ENCODE measurements around the gene CARS2.
A peak's percentile ranks its signal among the peaks of the same experiment; 100 is the strongest.
"Not testable (repeated sequence)": the region's sequence is repeated elsewhere in the genome, so short reads cannot be mapped to it uniquely, and the experiment has no call there.

Gene CARS2, protein sequence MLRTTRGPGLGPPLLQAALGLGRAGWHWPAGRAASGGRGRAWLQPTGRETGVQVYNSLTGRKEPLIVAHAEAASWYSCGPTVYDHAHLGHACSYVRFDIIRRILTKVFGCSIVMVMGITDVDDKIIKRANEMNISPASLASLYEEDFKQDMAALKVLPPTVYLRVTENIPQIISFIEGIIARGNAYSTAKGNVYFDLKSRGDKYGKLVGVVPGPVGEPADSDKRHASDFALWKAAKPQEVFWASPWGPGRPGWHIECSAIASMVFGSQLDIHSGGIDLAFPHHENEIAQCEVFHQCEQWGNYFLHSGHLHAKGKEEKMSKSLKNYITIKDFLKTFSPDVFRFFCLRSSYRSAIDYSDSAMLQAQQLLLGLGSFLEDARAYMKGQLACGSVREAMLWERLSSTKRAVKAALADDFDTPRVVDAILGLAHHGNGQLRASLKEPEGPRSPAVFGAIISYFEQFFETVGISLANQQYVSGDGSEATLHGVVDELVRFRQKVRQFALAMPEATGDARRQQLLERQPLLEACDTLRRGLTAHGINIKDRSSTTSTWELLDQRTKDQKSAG
- 59.2 to 103 (median 82.9) reads per million in 9 experiments for total RNA-seq

DNA sequence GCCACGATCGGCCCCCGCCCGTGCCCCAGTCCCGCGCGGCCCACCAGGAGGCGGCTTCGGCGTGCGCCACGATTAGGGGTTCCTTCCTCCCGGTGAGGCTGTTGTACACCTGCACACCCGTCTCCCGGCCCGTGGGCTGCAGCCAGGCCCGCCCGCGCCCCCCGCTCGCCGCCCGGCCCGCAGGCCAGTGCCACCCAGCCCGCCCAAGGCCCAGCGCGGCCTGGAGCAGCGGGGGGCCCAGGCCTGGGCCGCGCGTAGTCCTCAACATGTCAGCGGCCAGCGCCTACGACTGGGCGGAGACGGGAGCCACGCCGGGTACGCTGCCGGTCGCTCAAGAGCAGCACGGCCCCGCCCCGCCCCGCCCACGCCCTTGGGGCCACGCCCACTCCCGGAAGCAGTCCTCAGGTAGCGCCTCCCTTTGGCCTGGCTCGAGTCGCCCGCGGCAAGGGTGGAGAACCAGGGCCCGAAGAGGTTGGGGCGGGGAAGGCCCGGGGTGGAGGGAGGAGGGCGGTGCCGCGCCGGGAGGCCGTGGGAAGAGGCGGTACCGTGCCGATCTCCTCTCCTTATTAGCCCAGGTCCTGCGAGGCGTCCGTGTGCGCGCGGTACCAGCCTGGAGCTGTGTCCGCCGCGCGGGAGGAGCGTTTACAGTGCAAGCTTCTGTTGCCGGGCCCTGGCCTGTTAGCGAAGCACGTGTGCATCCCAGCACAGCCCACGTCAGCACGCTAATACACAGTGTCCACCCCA, at the start of gene CARS2:
TSS of gene CARS2 (minus strand) at position 291 of the 744 bp plus-strand sequence. CDS start at position 268, 23 bp downstream.
- peak; percentile 88 for ATAC-seq (replicated peaks)
- Mint-ChIP-seq H3K4me1 (ENCODE audit: low read depth in 2 of 2) (peaks cover 23 to 24% of the 10 kb centered on the region in 2 donors), H3K4me3 (peak within 1 kb of the TSS; percentile 88 to 90), H3K9me3 (no peaks in the 10 kb centered on the region), H3K27ac (peak within 1 kb of the TSS; percentile 72 to 78), H3K27me3 (no peaks in the 10 kb centered on the region), H3K36me3 (ENCODE audit: insufficient read depth) (peaks cover 14% of the 10 kb centered on the region)
- DNase-seq: peak; percentile 74 to 79 (median 78)

DNA sequence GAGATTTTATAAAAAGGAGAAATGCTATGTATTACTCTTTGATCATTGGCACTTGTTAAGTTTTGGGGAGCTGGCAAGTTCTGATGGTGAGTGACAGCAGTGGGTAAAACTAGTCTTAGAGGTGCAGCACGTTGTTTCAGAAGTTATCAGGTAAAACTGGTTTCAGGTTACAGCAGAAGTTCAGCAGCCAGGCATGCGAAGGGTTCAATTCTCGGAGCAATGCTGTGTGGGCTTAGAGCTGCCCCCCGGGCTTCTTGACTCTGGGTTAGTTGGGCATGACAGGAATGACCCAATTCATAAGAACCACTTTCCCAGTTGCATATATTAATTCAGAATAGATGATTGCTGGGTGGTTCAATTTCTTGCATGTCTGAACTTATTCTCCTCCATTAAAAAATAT, 42.4 kb upstream of the CARS2 start:
- DNase-seq (no peak), ATAC-seq (replicated peaks) (no peak)
- Mint-ChIP-seq H3K36me3 (ENCODE audit: insufficient read depth) (no peaks in the 10 kb centered on the region), H3K27ac (no peak overlapping the region), H3K9me3 (peaks cover 1 to 11% of the 10 kb centered on the region in 2 donors), H3K4me1 (ENCODE audit: low read depth in 2 of 2) (no peaks in the 10 kb centered on the region), H3K4me3 (no peak overlapping the region), H3K27me3 (no peaks in the 10 kb centered on the region)

DNA sequence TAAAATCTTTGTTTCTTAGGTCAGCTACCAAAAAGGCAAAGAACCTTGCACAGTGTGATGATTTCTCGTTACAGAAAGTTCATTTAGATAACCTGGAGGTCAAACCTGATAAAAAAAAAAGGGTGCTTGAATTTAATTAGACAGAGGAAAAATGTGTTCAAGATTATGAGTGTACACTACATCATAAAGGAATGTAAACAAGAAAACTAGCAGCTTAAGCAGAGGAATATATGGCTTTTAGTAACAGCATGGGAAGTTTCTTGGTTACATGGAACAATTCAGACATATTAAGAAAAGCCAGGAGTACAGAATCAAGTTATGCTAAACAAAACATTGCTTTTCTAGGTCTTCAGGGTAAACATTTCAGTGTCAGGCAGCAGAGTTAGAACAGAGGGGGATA, 40.5 kb upstream of the CARS2 start:
- Mint-ChIP-seq H3K36me3 (ENCODE audit: insufficient read depth) (no peaks in the 10 kb centered on the region), H3K27me3 (no peaks in the 10 kb centered on the region), H3K9me3 (peaks cover 1 to 13% of the 10 kb centered on the region in 2 donors), H3K4me3 (no peak overlapping the region), H3K4me1 (ENCODE audit: low read depth in 2 of 2) (no peaks in the 10 kb centered on the region), H3K27ac (no peak overlapping the region)
- ATAC-seq (replicated peaks): no peak
- DNase-seq: no peak

DNA sequence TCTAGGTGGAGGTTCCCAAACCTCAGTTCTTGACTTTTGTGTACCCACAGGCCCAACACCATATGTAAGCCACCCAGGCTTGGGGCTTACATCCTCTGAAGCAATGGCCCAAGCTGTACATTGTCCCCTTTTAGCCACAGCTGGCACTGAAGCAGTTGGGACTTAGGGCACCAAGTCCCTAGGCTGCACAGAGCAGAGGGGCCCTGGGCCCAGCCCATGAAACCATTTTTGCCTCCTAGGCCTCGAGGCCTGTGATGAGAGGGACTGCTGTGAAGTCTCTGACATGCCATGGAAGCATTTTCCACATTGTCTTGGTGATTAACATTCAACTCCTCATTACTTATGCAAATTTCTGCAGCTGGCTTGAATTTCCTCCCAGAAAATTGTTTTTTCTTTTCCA, 37.8 kb upstream of the CARS2 start:
- no peak for ATAC-seq (replicated peaks)
- Mint-ChIP-seq H3K27me3 (no peaks in the 10 kb centered on the region), H3K4me1 (ENCODE audit: low read depth in 2 of 2) (peaks cover 0 to 1% of the 10 kb centered on the region in 2 donors), H3K4me3 (no peak overlapping the region), H3K9me3 (peaks cover 0 to 13% of the 10 kb centered on the region in 2 donors), H3K36me3 (ENCODE audit: insufficient read depth) (no peaks in the 10 kb centered on the region), H3K27ac (no peak overlapping the region)
- DNase-seq: no peak

DNA sequence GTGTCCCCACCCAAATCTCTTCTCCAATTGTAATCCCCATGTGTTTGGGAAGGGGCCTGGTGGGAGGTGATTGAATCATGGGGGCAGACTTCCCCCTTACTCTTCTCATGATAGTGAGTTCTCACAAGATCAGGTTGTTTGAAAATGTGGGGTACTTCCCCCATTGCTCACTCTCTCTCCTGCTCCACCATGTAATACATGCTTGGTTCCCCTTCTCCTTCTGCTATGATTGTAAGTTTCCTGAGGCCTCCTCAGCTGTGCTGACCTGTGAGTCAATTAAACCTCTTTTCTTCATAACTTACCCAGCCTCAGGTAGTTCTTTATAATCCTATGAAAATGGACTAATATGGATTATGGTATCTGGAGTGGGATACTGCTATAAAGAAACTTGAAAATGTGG, 31.6 kb upstream of the CARS2 start:
- Mint-ChIP-seq H3K36me3 (ENCODE audit: insufficient read depth) (no peaks in the 10 kb centered on the region), H3K27ac (no peak overlapping the region), H3K4me3 (no peak overlapping the region), H3K9me3 (no peaks in the 10 kb centered on the region), H3K4me1 (ENCODE audit: low read depth in 2 of 2) (peaks cover 0 to 1% of the 10 kb centered on the region in 2 donors), H3K27me3 (peaks cover 0 to 8% of the 10 kb centered on the region in 2 donors)
- ATAC-seq (replicated peaks): no peak
- no peak for DNase-seq

DNA sequence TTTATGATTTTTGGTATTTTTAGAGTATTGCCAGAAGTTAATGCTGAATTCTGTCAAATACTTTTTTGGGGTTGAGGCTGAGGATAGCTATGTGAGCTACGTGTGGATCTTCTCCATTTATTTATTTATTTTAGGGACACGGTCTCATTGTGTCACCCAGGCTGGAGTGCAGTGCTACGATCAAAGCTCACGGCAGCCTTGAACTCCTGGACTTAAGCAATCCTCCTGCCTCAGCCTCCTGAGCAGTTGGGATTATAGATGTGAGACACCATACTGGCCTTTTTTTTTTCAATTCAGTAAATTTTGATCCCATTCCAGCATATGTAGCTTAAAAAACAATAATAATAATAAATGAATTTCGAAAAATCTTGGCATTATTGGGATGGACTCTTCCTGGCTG, 28.6 kb upstream of the CARS2 start:
- ATAC-seq (replicated peaks) (no peak), DNase-seq (no peak)
- H3K9me3 Mint-ChIP-seq: no peaks in the 10 kb centered on the region
- no peak overlapping the region for H3K4me3 Mint-ChIP-seq
- peaks cover 0 to under 1% of the 10 kb centered on the region in 2 donors for H3K4me1 Mint-ChIP-seq (ENCODE audit: low read depth in 2 of 2)
- no peaks in the 10 kb centered on the region for H3K36me3 Mint-ChIP-seq (ENCODE audit: insufficient read depth)
- H3K27ac Mint-ChIP-seq: peak overlapping the region; percentile 15 to 16
- peaks cover 0 to 8% of the 10 kb centered on the region in 2 donors for H3K27me3 Mint-ChIP-seq

DNA sequence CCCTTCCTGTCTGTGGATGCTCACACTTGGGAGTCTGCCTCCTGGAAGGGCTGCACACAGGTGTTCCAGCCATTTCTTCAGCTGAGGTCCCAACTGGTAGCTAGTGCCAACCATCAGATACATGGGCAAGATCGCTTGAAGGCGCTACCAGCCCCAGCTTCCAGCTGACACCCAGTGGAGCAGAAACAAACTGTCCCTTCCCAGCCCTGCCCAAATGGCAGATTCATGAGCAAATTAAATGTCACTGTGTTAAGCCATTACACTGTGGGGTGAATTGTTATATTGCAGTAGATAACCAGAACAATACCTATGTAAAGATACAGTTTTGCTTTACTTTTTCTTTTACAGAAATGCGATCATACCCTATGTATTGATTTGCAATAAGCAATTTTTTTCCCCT, 25.2 kb upstream of the CARS2 start:
- H3K27ac Mint-ChIP-seq: no peak overlapping the region
- no peaks in the 10 kb centered on the region for H3K27me3 Mint-ChIP-seq
- peaks cover 4% of the 10 kb centered on the region for H3K36me3 Mint-ChIP-seq (ENCODE audit: insufficient read depth)
- H3K9me3 Mint-ChIP-seq: no peaks in the 10 kb centered on the region
- H3K4me1 Mint-ChIP-seq (ENCODE audit: low read depth in 2 of 2): peaks cover 15 to 16% of the 10 kb centered on the region in 2 donors
- DNase-seq: no peak
- H3K4me3 Mint-ChIP-seq: no peak overlapping the region
- no peak for ATAC-seq (replicated peaks)

DNA sequence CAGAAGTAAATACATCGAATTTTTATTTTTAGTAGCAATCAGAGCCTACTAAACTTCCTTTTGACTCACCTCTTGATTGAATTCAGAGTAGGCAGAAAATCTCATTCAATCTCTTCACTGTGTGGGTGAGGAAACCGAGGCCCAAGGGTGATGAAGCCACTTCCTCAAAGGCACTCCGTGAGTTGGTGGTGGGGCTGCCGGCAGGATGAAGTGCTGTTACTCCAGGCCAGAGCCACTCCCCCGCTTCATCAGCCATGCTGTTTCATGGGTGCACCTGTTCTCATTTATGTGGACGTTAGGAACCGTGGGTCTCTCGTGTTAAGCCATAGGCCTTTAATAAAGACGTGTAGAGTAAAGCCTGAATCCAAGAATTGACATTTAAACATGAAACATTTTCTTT, 20.8 kb upstream of the CARS2 start:
- peak; percentile 97 for ATAC-seq (replicated peaks)
- peak overlapping the region in 1 of 2 donors; percentile 30 for H3K27ac Mint-ChIP-seq
- H3K27me3 Mint-ChIP-seq: no peaks in the 10 kb centered on the region

DNA sequence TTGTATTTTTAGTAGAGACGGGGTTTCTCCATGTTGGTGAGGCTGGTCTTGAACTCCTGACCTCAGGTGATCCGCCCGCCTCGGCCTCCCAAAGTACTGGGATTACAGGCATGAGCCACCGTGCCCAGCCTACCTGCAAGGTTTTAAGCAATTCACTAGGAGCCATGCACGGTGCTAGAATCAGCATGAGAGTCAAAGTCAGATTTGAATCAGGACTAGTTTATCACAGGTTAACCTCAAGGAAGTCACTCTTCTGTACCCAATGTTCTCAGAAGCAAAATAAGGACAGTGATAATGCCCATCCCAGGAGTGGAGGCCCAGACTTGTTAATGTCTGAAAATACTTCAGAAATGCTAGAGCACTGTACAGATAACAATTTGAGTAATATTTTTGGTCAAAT, 20.2 kb upstream of the CARS2 start:
- H3K9me3 Mint-ChIP-seq; H3K36me3 Mint-ChIP-seq (ENCODE audit: insufficient read depth); DNase-seq; H3K27me3 Mint-ChIP-seq: not testable (repeated sequence)
- Mint-ChIP-seq H3K27ac (peak overlapping the region in 1 of 2 donors; percentile 30), H3K4me3 (peak overlapping the region; percentile 56 to 73), H3K4me1 (ENCODE audit: low read depth in 2 of 2) (peaks cover 21 to 23% of the 10 kb centered on the region in 2 donors)
- ATAC-seq (replicated peaks): peak; percentile 57

More for the DNA sequence above, 20.8 kb upstream of the CARS2 start:
- peak; percentile 56 to 61 (median 57) for DNase-seq
- peaks cover 4% of the 10 kb centered on the region for H3K36me3 Mint-ChIP-seq (ENCODE audit: insufficient read depth)
- peaks cover 21 to 23% of the 10 kb centered on the region in 2 donors for H3K4me1 Mint-ChIP-seq (ENCODE audit: low read depth in 2 of 2)
- no peaks in the 10 kb centered on the region for H3K9me3 Mint-ChIP-seq
- H3K4me3 Mint-ChIP-seq: peak overlapping the region; percentile 56 to 73

DNA sequence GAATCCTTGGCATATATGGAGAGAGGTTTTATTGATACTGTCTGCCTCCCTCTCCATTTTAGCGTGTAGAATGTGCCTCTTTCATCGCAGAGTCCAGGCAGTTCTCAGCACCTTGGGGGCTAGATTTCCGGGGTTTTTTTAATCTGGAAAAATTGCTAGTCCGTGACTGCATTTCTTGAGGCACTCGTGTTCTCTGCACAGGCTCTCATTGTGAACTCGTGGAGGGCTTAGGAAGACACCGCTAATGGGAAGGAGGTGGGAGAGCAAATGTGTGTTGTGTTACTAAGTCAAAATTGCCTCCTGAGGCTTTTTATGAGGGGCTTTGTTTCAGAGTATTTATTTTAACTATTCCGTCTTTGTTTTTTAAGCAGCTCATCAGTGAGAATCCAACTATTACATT, 17.7 kb upstream of the CARS2 start:
- Mint-ChIP-seq H3K4me3 (no peak overlapping the region), H3K4me1 (ENCODE audit: low read depth in 2 of 2) (peaks cover 21 to 23% of the 10 kb centered on the region in 2 donors)
- ATAC-seq (replicated peaks): no peak

DNA sequence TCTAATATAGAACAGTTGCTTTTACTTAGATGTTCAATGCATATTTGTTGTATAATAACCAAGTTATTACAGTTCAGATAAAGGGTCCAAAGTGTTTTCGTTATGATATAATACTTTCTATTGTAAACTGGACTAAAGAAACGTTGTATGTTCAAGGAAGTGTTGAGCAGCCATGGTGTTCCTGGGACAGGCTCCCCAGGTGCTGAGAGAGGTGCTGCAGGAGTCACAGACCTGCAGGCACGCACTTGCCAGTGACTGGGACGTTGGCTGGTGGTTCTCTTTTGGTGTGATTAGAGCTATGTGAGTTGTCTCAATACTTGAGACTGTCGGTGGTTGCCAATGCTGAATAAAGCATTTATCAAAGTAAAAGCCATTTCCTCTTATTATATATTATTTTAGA, 17.1 kb upstream of the CARS2 start:
- no peaks in the 10 kb centered on the region for H3K27me3 Mint-ChIP-seq
- no peak overlapping the region for H3K4me3 Mint-ChIP-seq
- no peak overlapping the region for H3K27ac Mint-ChIP-seq
- no peak for ATAC-seq (replicated peaks)
- peaks cover 21 to 23% of the 10 kb centered on the region in 2 donors for H3K4me1 Mint-ChIP-seq (ENCODE audit: low read depth in 2 of 2)
- no peaks in the 10 kb centered on the region for H3K9me3 Mint-ChIP-seq
- H3K36me3 Mint-ChIP-seq (ENCODE audit: insufficient read depth): peaks cover 18% of the 10 kb centered on the region
- no peak for DNase-seq

More for the DNA sequence above, 17.7 kb upstream of the CARS2 start:
- DNase-seq: no peak
- H3K9me3 Mint-ChIP-seq: no peaks in the 10 kb centered on the region
- peaks cover 18% of the 10 kb centered on the region for H3K36me3 Mint-ChIP-seq (ENCODE audit: insufficient read depth)
- H3K27ac Mint-ChIP-seq: no peak overlapping the region
- no peaks in the 10 kb centered on the region for H3K27me3 Mint-ChIP-seq

DNA sequence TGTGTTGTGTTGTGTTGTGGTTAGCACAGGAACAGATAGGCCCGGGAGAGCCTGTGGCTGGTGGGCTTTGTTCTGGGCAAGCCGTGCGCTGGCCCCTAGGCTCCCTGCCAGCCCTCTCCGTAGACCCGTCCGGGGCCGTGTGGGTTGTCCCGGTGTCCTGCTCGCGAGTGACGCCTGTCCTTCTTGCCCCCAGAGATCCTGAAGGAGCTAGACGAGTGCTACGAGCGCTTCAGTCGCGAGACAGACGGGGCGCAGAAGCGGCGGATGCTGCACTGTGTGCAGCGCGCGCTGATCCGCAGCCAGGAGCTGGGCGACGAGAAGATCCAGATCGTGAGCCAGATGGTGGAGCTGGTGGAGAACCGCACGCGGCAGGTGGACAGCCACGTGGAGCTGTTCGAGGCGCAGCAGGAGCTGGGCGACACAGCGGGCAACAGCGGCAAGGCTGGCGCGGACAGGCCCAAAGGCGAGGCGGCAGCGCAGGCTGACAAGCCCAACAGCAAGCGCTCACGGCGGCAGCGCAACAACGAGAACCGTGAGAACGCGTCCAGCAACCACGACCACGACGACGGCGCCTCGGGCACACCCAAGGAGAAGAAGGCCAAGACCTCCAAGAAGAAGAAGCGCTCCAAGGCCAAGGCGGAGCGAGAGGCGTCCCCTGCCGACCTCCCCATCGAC, 13.3 kb upstream of the CARS2 start:
- Mint-ChIP-seq H3K4me3 (no peak overlapping the region), H3K27ac (peak overlapping the region in 1 of 2 donors; percentile 38)

DNA sequence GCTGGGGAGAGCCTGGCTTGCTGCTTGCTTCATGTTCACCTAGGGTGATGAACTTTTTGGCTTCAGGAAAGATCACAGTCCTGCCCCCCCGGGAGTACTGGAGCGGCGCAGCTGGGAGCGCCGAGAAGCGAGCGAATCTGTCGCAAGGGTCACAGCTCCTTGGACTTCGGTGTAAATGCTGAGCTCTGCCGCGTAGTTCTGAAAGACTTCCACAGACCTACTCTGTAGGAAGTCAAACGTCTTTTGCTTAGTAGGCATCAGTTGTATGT, 10.3 kb upstream of the CARS2 start:
- DNase-seq: no peak
- H3K36me3 Mint-ChIP-seq (ENCODE audit: insufficient read depth): peaks cover 59% of the 10 kb centered on the region
- ATAC-seq (replicated peaks): no peak
- peak overlapping the region; percentile 89 to 95 for H3K4me3 Mint-ChIP-seq
- peaks cover 22 to 24% of the 10 kb centered on the region in 2 donors for H3K4me1 Mint-ChIP-seq (ENCODE audit: low read depth in 2 of 2)
- peak overlapping the region; percentile 96 to 99 for H3K27ac Mint-ChIP-seq
- no peaks in the 10 kb centered on the region for H3K9me3 Mint-ChIP-seq
- H3K27me3 Mint-ChIP-seq: no peaks in the 10 kb centered on the region

More for the DNA sequence above, 13.3 kb upstream of the CARS2 start:
- DNase-seq (no peak), ATAC-seq (replicated peaks) (no peak)
- H3K27me3 Mint-ChIP-seq: no peaks in the 10 kb centered on the region
- H3K4me1 Mint-ChIP-seq (ENCODE audit: low read depth in 2 of 2): peaks cover 16% of the 10 kb centered on the region in 2 donors
- peaks cover 35% of the 10 kb centered on the region for H3K36me3 Mint-ChIP-seq (ENCODE audit: insufficient read depth)
- no peaks in the 10 kb centered on the region for H3K9me3 Mint-ChIP-seq
